GM13977 (cell line): ENCODE data around the gene MRRF.

Experiments used
- DNase-seq: peaks from one replicate; pipeline ENCODE4 v3.0.0; 2012; ENCODE audit warnings: low spot score
- CTCF ChIP-seq: IDR thresholded peaks from 2 replicates; pipeline ENCODE4 v1.5.1; 2012; ENCODE audit warnings: mild to moderate bottlenecking, control low read depth; ENCODE audit not compliant: insufficient read depth; ENCODE audit errors: extremely low read depth, missing control alignments
- in situ Hi-C: fragments of 300-500 bp; cut with MboI; formaldehyde crosslinking; loops from one replicate; pipeline ENCODE4 v1.12.0; 2022; ENCODE audit warnings: low sequenced_read_pairs, low pct_unique_long_range_greater_than_20kb, mixed read lengths, inconsistent platforms; ENCODE audit not compliant: unreplicated experiment

The MRRF gene

GRCh38 chr9:122239722-122240121 is 25.0 kb upstream of the MRRF start:
- in situ Hi-C loops, result no loop called here
- TF ChIP-seq CTCF, result no peak
- DNase-seq, result no peak

- in situ Hi-C loops, result no loop called here
- DNase-seq, result no peak
- TF ChIP-seq CTCF, result no peak
These were observed 20.3 kb upstream of the MRRF start for GRCh38 chr9:122244349-122244748.

- DNase-seq, result no peak
- no peak for TF ChIP-seq CTCF
- in situ Hi-C loops, result no loop called here
These were observed 18.0 kb upstream of the MRRF start for GRCh38 chr9:122246666-122247065.

- in situ Hi-C loops, result no loop called here
- TF ChIP-seq CTCF, result no peak
- DNase-seq, result no peak
These were observed 16.2 kb upstream of the MRRF start for GRCh38 chr9:122248448-122248865.

GRCh38 chr9:122251351-122251750 is 13.3 kb upstream of the MRRF start:
- DNase-seq, result no peak
- in situ Hi-C loops, result no loop called here
- no peak for TF ChIP-seq CTCF

GRCh38 chr9:122252796-122253195 is 11.9 kb upstream of the MRRF start:
- DNase-seq, result no peak
- in situ Hi-C loops, result no loop called here
- no peak for TF ChIP-seq CTCF

GRCh38 chr9:122254761-122255160 is 9.9 kb upstream of the MRRF start:
- no peak for TF ChIP-seq CTCF
- in situ Hi-C loops, result no loop called here
- no peak for DNase-seq
